Measurements from ENCODE around the gene SOST.

Gene SOST

GRCh38 chr17:43709210-43709609 lies 49.4 kb downstream of the SOST start:
- no peak overlapping the region for H3K4me3 ChIP-seq (ENCODE audit: low read depth, low read length)
- H3K27ac ChIP-seq (ENCODE audit: extremely low read depth, low read depth, low read length), result no peak overlapping the region
- CTCF ChIA-PET, result interaction anchor here (0.6 to 1.8 kb wide), 5 partner anchors 11 to 190 kb away, joined by 3 to 8 read pairs (median 3); no protein-coding TSS in a partner anchor
- TF ChIP-seq ZBTB26 (tag by site-specific recombination; optimal IDR thresholded peaks at IDR 0.05) (peak; percentile 4), ZNF157 (tag by site-specific recombination; IDR thresholded peaks at IDR 0.05) (no peak)
- no peaks in the 10 kb centered on the region for H3K4me1 ChIP-seq (ENCODE audit: control insufficient read depth, insufficient read depth, low read length)
- H3K36me3 ChIP-seq (ENCODE audit: control insufficient read depth in 2 of 2, insufficient read depth in 1 of 2, low read length in 2 of 2), result no peaks in the 10 kb centered on the region
- no peaks in the 10 kb centered on the region for H3K9me3 ChIP-seq (ENCODE audit: control insufficient read depth, insufficient read depth, low read depth, low read length)
- POLR2A ChIA-PET, result no interaction called here

GRCh38 chr17:43707184-43707583 lies 51.4 kb downstream of the SOST start:
- no peak overlapping the region for H3K27ac ChIP-seq (ENCODE audit: extremely low read depth, low read depth, low read length)
- CTCF ChIA-PET, result interaction anchor here (3.0 kb wide), 1 partner anchor 13 kb away, joined by 16 read pairs; no protein-coding TSS in a partner anchor
- H3K36me3 ChIP-seq (ENCODE audit: control insufficient read depth in 2 of 2, insufficient read depth in 1 of 2, low read length in 2 of 2), result no peaks in the 10 kb centered on the region
- H3K4me3 ChIP-seq (ENCODE audit: low read depth, low read length), result no peak overlapping the region
- no peaks in the 10 kb centered on the region for H3K9me3 ChIP-seq (ENCODE audit: control insufficient read depth, insufficient read depth, low read depth, low read length)
- H3K4me1 ChIP-seq (ENCODE audit: control insufficient read depth, insufficient read depth, low read length), result no peaks in the 10 kb centered on the region
- TF ChIP-seq ZNF423 (tag by site-specific recombination; IDR thresholded peaks at IDR 0.05) (no peak), ZNF114 (tag by site-specific recombination; IDR thresholded peaks at IDR 0.05) (no peak), ZNF221 (tag by site-specific recombination; IDR thresholded peaks at IDR 0.05; ENCODE audit: borderline replicate concordance) (no peak), ZNF768 (tag by site-specific recombination; IDR thresholded peaks at IDR 0.05) (no peak), ZNF701 (tag by site-specific recombination; IDR thresholded peaks at IDR 0.05) (no peak), HOXD13 (CRISPR knock-in tag; IDR thresholded peaks at IDR 0.05; ENCODE audit: borderline replicate concordance) (no peak), ZNF645 (tag by site-specific recombination; IDR thresholded peaks at IDR 0.05) (no peak), ZNF223 (tag by site-specific recombination; IDR thresholded peaks at IDR 0.05) (no peak), ZSCAN18 (tag by site-specific recombination; IDR thresholded peaks at IDR 0.05) (no peak), ZNF23 (tag by site-specific recombination; IDR thresholded peaks at IDR 0.05; ENCODE audit: borderline replicate concordance) (no peak), GLI2 (tag by site-specific recombination; IDR thresholded peaks at IDR 0.05; ENCODE audit: borderline replicate concordance, low read depth) (no peak), ZNF677 (tag by site-specific recombination; IDR thresholded peaks at IDR 0.05) (no peak), ZFP69B (tag by site-specific recombination; IDR thresholded peaks at IDR 0.05) (no peak), GLIS2 (tag by site-specific recombination; IDR thresholded peaks at IDR 0.05) (no peak), OVOL3 (tag by site-specific recombination; IDR thresholded peaks at IDR 0.05) (no peak), INSM2 (tag by site-specific recombination; IDR thresholded peaks at IDR 0.05) (no peak), ZNF404 (tag by site-specific recombination; IDR thresholded peaks at IDR 0.05) (no peak)
- POLR2A ChIA-PET, result no interaction called here
